GM11168 (cell line): ENCODE results near the gene PDZRN3.
"Not testable (repeated sequence)": the region's sequence is repeated elsewhere in the genome, so short reads cannot be mapped to it uniquely, and the experiment has no call there.

Experiments used
- in situ Hi-C: fragments of 300-500 bp; cut with MboI; formaldehyde crosslinking; loops from one replicate; pipeline ENCODE4 v1.12.0; 2022; ENCODE audit warnings: low sequenced_read_pairs; ENCODE audit not compliant: unreplicated experiment

The PDZRN3 gene

DNA sequence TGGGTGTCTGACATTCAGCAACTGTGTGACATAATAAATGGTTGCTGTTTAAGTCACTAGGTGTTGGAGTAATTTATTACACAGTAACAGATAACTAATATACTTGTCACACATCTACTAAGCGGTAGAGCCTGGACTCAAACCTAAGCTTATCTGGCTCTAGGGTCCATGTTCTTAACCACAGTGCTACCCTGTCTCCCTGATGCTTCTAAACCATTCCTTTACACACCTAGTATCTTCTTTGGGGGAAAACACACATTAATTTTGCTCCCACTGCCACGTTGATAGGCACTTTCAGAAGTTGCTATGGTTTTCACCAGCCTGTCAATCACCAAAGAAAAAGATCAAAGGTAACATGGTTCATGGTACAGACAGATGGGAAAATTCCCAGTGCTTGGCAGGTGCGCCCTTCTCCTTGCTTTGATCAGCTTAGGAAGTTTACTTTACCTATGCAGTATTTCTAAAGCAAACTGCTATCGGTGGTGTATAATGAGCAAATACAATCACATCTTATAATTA, 150.8 kb downstream of the PDZRN3 start:
- in situ Hi-C loops: no loop called here

DNA sequence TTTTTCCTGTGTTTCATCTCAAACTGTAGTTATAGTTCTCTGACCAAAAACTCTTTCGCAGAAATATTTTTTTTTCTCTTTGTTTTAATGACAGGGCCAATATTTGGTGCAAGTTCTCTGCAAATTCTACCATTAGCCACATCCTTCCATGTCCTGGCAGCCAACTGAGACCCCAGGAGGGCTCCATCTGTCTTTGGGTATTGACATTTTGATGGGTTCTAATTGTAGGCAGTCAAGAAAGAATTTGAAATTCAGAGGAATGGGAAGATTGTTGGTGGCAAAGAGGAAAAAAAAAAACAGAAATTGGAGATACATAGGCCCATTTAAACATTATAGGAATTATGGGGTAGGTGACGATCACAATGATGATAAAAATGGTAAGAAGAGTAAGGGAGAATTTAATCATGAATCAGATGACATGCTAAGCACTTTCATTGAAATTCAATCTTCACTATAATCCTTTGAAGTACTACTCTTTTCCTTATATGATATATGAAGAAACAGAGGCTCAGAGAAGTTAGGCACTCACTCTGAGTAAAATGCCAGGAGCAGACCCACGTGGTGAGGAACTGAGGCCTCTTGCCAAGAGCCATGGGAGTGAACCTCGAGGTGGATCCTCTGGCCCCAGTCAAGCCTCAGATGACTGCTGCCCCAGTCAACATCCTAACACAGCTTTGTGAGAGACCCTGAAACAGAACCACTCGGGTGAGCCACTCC, 151.4 kb downstream of the PDZRN3 start:
- in situ Hi-C loops: no loop called here

DNA sequence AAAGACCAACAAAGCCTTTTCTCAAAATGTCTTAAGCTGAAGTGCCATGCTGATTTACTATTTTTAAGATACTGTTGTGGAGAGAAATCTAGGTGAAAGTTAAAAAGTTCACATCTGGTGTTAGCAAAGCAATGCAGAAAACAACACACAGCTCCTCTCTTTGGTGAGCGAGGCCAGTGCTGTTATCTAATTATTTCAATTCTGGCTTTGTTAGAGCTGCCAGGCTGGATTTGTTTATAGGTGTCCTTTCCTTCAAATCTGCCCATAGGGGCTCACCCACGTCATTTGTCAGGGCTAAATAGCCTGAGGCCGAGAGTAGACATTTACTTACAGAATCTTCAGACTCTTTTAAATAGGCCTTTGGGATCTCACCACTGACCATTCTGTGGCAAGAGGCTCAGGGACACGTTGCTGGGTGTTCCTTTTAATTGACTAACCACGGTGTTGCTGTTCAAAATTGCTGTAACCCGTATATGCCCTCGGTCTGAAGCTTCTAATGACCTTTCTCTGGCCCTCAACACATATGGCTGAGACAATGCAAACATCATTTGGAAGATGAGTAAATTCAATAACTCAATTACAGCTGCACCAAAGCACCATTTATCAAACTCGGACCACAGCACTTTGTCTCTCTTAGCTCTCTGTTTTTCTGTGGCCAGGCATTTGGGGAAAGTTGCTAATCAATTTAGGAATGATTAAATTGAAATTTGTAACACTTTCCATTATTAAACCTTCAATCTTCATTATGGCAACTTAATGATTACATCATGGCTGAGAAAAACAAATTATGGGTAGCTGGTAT, 152.6 kb downstream of the PDZRN3 start:
- in situ Hi-C loops: no loop called here

DNA sequence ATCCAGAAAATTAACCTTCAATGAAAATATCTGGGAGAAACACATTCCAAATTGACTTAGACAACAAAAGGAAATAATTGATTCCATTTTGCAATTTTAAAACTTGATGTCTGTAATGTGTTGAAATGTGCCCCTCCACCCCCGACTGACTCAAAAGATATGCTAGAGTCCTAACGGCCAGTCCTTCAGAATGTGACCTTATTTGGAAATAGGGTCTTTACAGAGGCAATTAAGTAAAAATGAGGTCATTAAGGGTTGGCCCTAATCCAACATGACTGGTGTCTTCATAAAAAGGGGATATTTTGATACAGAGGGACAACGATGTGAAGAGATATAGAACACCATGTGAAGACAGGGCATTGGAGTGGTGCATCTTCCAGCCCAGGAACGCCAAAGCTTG, 153.9 kb downstream of the PDZRN3 start:
- in situ Hi-C loops: no loop called here

DNA sequence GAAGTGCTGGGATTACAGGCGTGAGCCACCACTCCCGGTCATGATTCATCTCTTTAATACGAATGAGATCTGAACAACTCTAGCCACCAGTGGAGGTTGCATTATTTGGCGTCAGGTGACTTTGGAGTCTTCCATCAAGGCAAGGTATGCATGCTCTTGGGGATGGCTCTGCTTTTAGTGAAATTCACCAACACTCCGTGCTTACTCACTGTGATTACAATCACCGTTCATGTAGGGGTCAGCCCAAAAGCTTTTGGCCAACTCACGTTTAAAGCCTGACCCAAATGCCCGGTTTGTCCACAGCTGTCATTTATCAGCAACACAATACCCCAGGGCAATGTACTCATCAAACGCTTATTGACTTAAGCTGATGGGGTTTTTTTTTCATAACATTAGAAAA, 155.4 kb downstream of the PDZRN3 start:
- in situ Hi-C loops: no loop called here

DNA sequence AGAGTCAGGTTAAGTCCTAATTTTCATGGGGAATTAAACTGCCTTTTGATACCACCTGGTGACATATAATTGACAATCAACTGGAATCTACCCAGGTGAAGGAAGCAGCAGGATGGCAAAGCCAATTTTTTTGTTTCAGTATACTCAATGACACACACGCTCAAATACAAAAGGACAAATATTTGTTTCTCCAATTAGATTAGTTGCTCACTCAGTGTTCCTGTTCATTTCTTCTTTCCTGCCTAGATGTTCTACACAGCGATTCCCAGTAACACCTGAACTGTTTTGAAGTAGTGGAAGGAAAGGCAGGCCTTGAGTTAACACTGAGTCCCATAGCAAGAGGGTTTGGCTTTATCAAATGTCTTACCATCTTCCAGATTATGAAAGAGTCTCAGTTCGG, 157.5 kb downstream of the PDZRN3 start:
- in situ Hi-C loops: no loop called here

DNA sequence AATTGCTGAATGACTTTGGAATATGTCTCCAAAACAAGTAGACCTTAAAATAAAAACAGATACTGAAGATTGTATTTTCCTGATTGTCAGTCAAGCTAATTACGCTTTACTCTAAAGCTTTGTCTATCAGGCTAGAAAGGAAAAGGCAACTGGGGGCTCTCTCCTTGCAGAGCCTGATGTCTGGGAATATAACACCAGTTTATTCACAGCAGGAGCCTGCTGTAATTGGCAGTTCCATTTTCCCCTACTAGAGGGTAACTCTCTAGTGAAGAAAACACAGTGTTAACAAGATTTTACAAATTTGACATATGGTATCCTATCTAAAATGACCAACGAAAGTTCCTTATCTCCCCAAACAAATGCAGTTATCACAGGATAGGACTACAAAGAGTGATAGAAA, 158.8 kb downstream of the PDZRN3 start:
- in situ Hi-C loops: no loop called here

DNA sequence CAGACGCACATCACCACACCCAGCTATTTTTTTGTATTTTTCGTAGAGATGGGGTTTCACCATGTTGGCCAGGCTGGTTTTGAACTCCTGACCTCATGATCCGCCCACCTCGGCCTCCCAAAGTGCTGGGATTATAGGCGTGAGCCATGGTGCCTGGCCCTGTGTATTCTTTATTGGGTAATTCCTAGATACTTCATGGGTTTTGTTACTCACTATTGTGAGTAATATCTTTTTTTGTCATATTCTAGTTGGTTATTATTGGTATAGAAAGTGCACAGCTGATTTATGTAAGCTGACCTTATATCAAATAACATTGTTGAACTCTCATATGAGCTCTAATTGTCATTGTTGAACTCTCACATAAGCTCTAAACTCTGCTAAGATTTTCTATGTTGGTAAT, 160.6 kb downstream of the PDZRN3 start:
- in situ Hi-C loops: not testable (repeated sequence)

DNA sequence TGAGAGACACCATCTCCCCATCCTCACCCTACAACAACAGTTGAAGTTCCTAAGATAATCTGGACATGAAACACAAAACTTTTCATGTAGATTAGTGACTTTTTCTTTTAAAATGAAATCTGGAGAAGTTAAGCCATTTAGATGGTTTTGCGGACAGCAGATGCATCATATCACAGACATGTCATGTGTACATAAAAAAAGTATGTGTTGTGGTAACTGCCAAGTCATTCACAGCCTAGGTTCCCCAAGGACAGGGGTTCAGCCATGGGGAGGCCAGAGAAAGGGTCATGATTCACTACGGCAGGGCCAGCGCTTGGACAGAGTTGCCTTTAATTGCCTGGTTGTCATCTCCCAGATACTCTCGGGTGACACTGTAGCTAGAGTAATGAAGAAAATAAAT, 163.2 kb downstream of the PDZRN3 start:
- in situ Hi-C loops: no loop called here

DNA sequence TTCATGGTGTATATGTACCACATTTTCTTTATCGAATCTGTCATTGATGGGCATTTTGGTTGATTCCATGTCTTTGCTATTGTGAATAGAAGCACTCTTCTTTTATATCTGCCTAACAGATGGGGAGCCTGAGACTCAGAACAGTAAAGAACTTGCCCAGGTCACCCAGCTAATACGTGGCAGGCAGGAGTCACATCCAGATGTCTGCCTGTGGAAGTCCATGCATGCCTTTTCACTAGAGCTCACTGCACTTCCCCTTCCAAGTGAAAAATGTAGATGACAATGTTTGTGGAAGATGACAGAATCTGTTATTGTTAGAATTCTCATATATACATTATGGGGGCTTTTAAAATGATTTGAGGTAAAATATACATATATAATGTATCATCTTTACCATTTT, 165.0 kb downstream of the PDZRN3 start:
- in situ Hi-C loops: no loop called here

DNA sequence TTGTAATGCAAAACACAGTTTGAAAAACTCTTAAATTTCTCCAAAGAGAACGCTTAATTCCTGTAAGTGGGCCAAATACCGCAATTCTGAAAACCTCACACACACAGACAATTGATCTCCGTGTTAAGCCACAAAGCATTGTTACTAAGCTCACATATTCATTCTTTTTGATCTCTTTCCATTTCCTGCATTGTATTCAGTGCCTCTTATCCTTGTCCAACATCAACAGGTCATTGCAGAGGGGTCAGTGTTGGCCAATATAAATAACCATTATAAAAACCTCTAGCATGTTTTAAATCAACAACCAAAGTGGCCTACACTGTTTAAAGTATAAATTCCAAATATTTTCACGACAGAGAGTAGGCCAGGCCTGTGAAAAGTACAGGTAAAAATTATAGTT, 171.1 kb downstream of the PDZRN3 start:
- in situ Hi-C loops: loop anchor here (5.0 kb wide), 1 partner anchor 49 kb away; no protein-coding TSS in a partner anchor

DNA sequence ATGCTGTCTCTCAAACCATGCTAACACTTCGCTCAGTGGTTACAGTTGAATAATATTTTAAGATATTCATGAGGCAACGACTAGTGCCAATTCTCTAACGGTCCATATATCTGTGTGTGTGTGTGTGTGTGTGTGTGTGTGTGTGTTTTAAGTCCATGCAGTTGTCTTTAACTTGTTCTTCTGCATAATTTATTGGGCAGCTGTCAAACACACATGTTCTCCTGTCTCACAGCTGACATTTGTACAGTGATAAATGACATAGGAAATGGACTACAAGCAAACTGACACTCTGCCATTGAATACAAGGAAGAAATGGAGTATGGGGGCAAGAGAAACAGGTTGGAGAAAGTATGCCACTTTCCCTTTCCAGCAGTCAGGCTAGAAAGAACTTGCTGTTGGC, 172.0 kb downstream of the PDZRN3 start:
- in situ Hi-C loops: loop anchor here (5.0 kb wide), 1 partner anchor 50 kb away; no protein-coding TSS in a partner anchor

DNA sequence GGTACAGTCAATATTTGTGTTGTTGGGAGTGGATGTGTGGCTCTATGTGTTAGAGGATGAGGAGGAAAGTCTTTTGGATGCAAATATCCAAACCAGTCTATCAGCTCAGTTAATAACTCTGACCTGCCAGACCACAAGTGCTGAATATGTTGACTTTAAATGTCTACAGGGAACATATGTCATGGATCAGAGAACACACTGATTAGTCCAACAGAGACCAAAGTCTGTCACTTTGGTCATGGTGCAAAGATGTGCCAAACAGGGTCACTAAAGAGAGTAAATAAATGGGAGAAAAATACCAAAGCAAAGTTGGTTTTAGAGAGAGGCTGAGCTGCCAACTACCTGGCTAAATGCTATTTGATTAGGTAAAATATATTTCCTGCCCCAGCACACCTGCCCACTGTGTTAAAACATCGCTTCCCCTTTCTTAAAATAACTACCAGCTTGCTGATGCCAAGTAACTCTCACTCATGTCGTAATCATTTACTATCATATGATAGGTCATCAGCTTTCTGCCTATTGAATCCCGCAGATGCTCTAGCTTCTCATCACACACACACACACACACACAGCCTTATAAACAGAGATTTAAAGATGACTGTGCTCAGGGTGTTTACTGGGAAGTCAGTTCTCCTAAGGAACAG, 173.3 kb downstream of the PDZRN3 start:
- in situ Hi-C loops: loop anchor here (5.0 kb wide), 1 partner anchor 51 kb away; no protein-coding TSS in a partner anchor

DNA sequence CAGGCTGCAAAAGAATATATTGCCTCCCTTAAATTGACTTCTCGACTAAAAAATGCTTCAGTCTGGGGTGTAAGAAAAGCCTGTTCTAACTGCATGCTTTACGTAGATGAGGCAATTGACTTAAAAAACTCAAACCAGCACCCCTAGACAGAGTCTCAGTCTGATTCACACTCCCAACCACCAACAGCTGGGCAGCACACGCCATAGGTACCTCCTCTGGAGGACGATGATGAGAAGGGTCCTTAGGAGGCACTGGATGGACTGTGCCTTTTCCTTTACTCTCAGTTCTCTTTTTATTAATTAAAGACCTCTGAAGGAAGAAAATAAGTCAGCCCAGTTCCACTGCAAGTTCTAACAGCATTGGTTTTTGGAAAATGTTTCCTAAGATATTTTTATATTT, 175.0 kb downstream of the PDZRN3 start:
- in situ Hi-C loops: loop anchor here (5.0 kb wide), 1 partner anchor 53 kb away; no protein-coding TSS in a partner anchor

DNA sequence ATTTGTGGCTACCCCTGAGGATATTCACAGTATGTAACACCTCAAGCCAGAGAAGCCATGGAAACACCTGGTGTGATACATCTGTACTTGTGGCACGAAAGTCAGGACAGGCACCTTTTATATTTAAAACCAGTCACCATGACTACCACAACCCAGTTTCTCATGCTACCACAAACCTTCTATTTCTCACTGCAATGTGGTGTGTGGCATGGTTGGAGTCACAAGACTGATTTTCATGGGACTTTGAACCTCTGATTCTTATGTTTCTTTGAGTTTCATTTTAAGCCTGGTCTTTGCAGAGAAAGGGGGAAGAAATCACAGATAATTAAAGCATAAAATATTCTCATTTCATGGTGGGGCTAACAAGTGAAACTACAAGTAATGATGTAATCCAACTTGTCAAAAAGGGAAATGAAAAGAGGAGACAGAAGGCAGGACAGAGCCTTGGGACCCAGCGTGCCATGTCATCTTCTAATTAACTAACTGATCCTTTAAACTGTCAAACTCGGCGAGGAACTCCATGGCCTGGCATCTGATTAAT, 175.9 kb downstream of the PDZRN3 start:
- in situ Hi-C loops: no loop called here

DNA sequence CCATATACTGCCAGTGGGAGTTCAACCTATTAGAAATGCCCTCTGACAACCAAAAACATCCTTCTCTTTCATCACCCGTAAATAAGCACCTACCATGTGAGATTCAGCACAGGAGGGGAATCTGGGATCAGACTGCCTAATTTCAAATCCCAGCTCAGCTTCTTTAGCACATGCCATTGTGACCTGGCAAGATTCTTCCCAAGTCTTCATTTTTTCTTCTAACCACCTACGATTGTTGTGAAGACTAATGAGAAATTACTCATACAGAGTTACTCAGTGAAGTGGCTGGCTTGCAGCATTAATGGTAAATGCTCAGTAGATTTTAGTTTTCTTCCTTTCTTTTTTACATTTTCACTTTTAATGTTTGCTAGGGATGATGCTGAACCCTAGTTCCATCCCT, 176.7 kb downstream of the PDZRN3 start:
- in situ Hi-C loops: no loop called here

DNA sequence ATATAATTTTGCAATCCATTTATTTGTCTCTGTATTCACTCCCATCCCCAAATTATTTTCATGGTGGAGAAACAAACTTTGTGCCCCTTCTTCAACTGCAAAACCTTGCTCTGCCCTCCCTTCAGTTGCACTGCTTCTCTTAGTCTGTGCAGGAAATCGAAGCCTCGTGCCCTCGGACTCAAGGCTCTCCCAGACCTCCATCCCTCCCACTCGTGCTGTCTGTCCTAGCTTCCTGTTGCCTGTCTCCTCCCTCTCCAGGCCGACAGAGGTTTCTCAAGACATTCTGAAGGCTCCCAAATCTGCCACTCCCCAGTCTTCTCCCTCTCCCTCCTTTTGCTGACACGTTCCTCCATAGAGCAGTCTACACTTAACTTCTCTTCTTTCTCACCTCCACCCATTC, 177.6 kb downstream of the PDZRN3 start:
- in situ Hi-C loops: no loop called here

DNA sequence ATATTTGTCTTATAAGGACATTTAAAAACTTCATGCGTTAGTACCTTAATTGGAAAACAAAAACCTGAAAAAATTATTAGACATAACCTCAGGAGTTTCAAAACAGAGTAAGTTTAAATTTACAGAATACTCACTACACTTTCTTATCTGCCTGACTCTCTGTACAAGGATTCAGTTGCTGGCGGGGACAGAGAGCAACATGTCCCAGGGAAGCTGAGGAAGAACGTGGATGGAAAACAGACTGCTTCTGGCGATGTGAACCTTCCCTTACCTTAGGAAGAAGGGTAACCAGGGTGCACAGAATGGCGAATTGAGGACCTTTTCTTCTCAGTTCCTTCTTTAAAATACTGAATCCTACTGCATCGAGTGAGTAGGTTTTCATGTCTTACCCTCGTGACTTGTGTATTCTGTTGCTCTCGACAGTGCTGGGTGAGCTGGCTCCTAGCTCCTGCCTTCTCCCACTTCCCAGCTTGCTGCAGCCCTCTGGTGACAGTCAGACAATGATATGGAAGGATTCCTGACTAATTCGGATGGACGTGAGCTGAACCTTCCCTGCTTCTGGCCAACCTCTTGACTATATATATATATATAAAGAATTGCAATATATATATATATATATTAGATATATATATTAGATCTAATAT, 178.2 kb downstream of the PDZRN3 start:
- in situ Hi-C loops: no loop called here

DNA sequence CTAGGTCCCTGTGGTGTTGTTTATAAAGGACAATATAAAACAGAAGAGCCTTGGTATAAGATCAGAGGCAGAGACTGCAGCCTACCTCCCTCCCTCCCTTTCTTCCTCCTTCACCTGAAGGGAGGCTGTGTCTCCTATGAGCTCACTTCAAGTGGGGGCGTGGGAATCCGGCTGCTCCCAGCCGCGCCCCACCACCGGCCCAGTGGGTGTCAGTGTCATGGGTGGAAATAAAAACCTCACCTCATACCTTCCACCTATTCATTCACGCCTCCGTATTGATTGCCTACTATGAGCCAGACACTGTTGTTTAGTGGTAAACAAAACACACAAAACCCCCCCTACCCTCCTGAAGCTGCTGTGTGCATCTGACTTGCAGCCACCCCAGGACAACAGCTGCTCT, 181.9 kb downstream of the PDZRN3 start:
- in situ Hi-C loops: no loop called here

DNA sequence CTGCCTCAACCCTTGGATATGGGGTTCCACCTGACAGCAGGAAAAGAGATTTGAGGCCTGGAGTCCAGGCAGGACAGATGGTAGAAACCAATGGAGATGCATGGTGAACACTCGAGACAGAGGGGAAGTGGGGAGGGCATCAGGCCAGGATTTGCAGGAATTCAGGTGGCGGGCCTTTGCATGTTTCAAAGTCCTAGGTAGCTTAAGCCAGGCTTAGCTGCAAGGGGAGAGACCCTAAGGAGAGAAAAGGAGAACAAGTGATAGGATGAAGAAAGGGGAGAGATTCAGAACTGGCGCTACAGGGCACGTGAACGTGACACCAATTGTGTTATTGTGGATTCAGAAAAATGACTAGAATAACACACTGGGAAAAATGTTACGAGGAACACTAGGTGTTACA, 182.6 kb downstream of the PDZRN3 start:
- in situ Hi-C loops: no loop called here
